Fibroblast of skin of left quadriceps (primary cell): ENCODE measurements around the gene GDPD5.
A peak's percentile ranks its signal among the peaks of the same experiment; 100 is the strongest.

ENCODE experiments used
- DNase-seq, 2 experiments: peaks; one replicate each; pipeline ENCODE4 v3.0.0-alpha.2; 2013; ENCODE audit warnings: low read depth in 2 of 2

The GDPD5 gene

GRCh38 chr11:75490221-75491181, 35.2 kb downstream of the GDPD5 start:
- peak in 1 of 2 experiments; percentile 16 for DNase-seq

GRCh38 chr11:75487365-75487764, 38.4 kb downstream of the GDPD5 start:
- no peak for DNase-seq

GRCh38 chr11:75485742-75486141, 40.0 kb downstream of the GDPD5 start:
- no peak for DNase-seq

- DNase-seq, result no peak
These were observed 42.7 kb downstream of the GDPD5 start for GRCh38 chr11:75482931-75483469.

- no peak for DNase-seq
These were observed 43.7 kb downstream of the GDPD5 start for GRCh38 chr11:75481922-75482606.

GRCh38 chr11:75481223-75481921, 44.4 kb downstream of the GDPD5 start:
- no peak for DNase-seq

- no peak for DNase-seq
These were observed 45.3 kb downstream of the GDPD5 start for GRCh38 chr11:75480185-75481175.

GRCh38 chr11:75479597-75480145, 46.1 kb downstream of the GDPD5 start:
- no peak for DNase-seq

- no peak for DNase-seq
These were observed 46.8 kb downstream of the GDPD5 start for GRCh38 chr11:75478783-75479596.

GRCh38 chr11:75477614-75477935, 48.2 kb downstream of the GDPD5 start:
- DNase-seq, result no peak

GRCh38 chr11:75476739-75477613, 48.8 kb downstream of the GDPD5 start:
- no peak for DNase-seq

- no peak for DNase-seq
These were observed 49.7 kb downstream of the GDPD5 start for GRCh38 chr11:75475767-75476650.

- peak; percentile 56 to 59 for DNase-seq
These were observed 50.6 kb downstream of the GDPD5 start for GRCh38 chr11:75474878-75475766.

- DNase-seq, result peak in 1 of 2 experiments; percentile 16
These were observed 51.5 kb downstream of the GDPD5 start for GRCh38 chr11:75474240-75474639.

GRCh38 chr11:75473684-75474083, 52.1 kb downstream of the GDPD5 start:
- DNase-seq, result no peak

- no peak for DNase-seq
These were observed 53.5 kb downstream of the GDPD5 start for GRCh38 chr11:75472081-75472732.
